ENCODE measurements around the gene IL1RN. TPM values are rescaled to one million over a fixed set of nuclear protein-coding genes. Genes with fewer than 3 reads are reported as not detected.

The IL1RN gene
- total and polyA plus RNA-seq, 2 of the 4 experiments (the other 2 are of a cell fraction): not detected

DNA sequence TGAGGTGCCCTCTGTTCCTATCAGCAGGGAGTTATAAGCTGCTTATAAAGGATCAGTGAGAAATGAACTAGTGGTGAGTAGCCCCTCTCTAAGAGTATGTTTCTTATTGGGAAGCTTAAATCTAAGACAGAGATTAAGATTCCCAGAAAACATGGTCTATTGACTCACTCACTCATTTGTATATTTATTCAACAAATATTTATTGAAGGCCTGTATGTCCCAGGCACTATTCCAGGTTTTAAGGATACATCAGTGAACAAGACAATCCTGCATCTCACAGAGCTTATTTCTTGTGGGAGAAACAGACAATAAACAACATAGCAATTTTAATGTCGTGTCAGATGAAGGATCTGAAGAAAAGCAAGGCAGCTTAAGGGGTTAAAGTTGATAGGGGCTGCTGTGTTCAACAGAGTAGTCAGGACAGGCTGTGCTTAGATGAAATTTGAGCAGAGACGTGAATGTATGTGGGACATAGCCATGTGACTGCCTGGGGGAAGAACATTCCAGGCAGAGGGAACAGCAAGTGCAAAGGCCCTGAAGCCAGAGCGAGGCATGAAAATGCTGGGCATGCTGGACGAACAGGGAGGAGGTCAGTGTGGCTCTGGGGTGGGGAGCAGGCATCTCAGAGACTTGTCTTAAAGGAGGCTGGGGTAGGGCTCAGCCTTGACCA lies 31.6 kb downstream of the IL1RN start:
- no peak overlapping the region for H3K18ac ChIP-seq (ENCODE audit: low read depth, low read length)
- BruUV-seq (replicated peaks): no TSS peak
- H4K8ac ChIP-seq (ENCODE audit: low read depth in 2 of 2, low read length in 2 of 2): no peak overlapping the region
- no peak overlapping the region for H3K9ac ChIP-seq (ENCODE audit: low read depth, low read length)
- no peaks in the 10 kb centered on the region for H3K9me1 ChIP-seq (ENCODE audit: insufficient read depth, low read length)
- no peaks in the 10 kb centered on the region for H3K9me3 ChIP-seq (ENCODE audit: control insufficient read depth, insufficient read depth, low read length)
- H3K36me3 ChIP-seq (ENCODE audit: control insufficient read depth, insufficient read depth, low read length): no peaks in the 10 kb centered on the region
- H4K20me1 ChIP-seq (ENCODE audit: insufficient read depth, low read length): no peaks in the 10 kb centered on the region
- H2AFZ ChIP-seq (replicated peaks; ENCODE audit: low read length, poor library complexity): no peak overlapping the region
- H2BK120ac ChIP-seq (ENCODE audit: low read depth, low read length): no peak overlapping the region
- DNase-seq (peak; percentile 45), ATAC-seq (ENCODE audit: low read depth) (peak; percentile 50)
- CTCF ChIA-PET: interaction anchor here (1.0 kb wide), 1 partner anchor 33 kb away, joined by 3 read pairs; no protein-coding TSS in a partner anchor
- H3K4me1 ChIP-seq (ENCODE audit: control insufficient read depth, insufficient read depth, low read length): no peaks in the 10 kb centered on the region; the same call in 1 of the 2 replicates
- H3K79me1 ChIP-seq (ENCODE audit: low read depth in 1 of 2, low read length in 2 of 2): no peaks in the 10 kb centered on the region
- H2BK20ac ChIP-seq (ENCODE audit: low read depth, low read length): no peak overlapping the region
- no peak overlapping the region for H2AK9ac ChIP-seq (replicated peaks; ENCODE audit: low read depth, low read length, poor library complexity)
- H4K5ac ChIP-seq (ENCODE audit: low read depth, low read length): no peak overlapping the region
- H3K4ac ChIP-seq (ENCODE audit: low read depth, low read length): no peak overlapping the region
- H3K27ac ChIP-seq (ENCODE audit: insufficient read depth, low read length): no peak overlapping the region
- H3K4me3 ChIP-seq (ENCODE audit: insufficient read depth, low read depth, low read length): no peak overlapping the region
- dilution Hi-C loops (cut with HindIII; ENCODE audit: low sequenced_read_pairs, unreplicated experiment) (no loop called here), intact Hi-C loops (cut with micrococcal nuclease) (no loop called here), in situ Hi-C loops (cut with MboI; ENCODE audit: low sequenced_read_pairs) (no loop called here)
- H3K14ac ChIP-seq (replicated peaks; ENCODE audit: low read depth, low read length): no peak overlapping the region
- POLR2A ChIA-PET (ENCODE audit: unreplicated experiment): no interaction called here
- TF ChIP-seq CHD1 (IDR thresholded peaks at IDR 0.05; ENCODE audit: low read depth, low read length) (no peak), CTCF (conservative IDR thresholded peaks at IDR 0.05; ENCODE audit: low read depth, low read length) (no peak), RAD21 (IDR thresholded peaks at IDR 0.05; ENCODE audit: low read length) (no peak), MXI1 (IDR thresholded peaks at IDR 0.05; ENCODE audit: borderline replicate concordance, low read depth, low read length) (no peak), POLR2A (IDR thresholded peaks at IDR 0.05; ENCODE audit: low read depth, low read length) (no peak), FOS (IDR thresholded peaks at IDR 0.05; ENCODE audit: low read depth, low read length) (no peak), RCOR1 (IDR thresholded peaks at IDR 0.05; ENCODE audit: insufficient replicate concordance, low read length) (no peak)
- H2BK15ac ChIP-seq (ENCODE audit: low read depth, low read length): no peak overlapping the region
- H3K56ac ChIP-seq (ENCODE audit: extremely low read depth, insufficient read depth, low read length): no peak overlapping the region
- WGBS, 2 experiments (ENCODE audit: extremely low coverage in 2 of 2, insufficient read length in 1 of 2): 79% methylated on average over 3 of the region's 4 CpGs; no CpG with 5 or more reads in 1 of the 2 experiments
- no peak overlapping the region for H2BK5ac ChIP-seq (ENCODE audit: low read depth, low read length, poor library complexity, severe bottlenecking)
- H3K4me2 ChIP-seq (ENCODE audit: low read depth, low read length): peak overlapping the region; percentile 64; the same call in 1 of the 2 replicates
- no peak overlapping the region for H2AK5ac ChIP-seq (ENCODE audit: low read depth, low read length)
- peaks cover 23% of the 10 kb centered on the region for H3K27me3 ChIP-seq (ENCODE audit: control insufficient read depth, insufficient read depth, low read length)
- no peak overlapping the region for H4K91ac ChIP-seq (ENCODE audit: insufficient read depth, low read depth, low read length)
- no peak overlapping the region for H3K23ac ChIP-seq (ENCODE audit: low read depth, low read length)

All from IMR-90 (cell line).